Tibial nerve (tissue), 4 donors: ENCODE data around the gene PECR. TPM values are rescaled to one million over a fixed set of nuclear protein-coding genes. Genes with fewer than 3 reads are reported as not detected.
"Not testable (repeated sequence)": the region's sequence is repeated elsewhere in the genome, so short reads cannot be mapped to it uniquely, and the experiment has no call there.

ENCODE experiments used
- DNase-seq, 2 donors: peaks; one replicate each; pipeline ENCODE4 v3.0.0-alpha.2; 2019; ENCODE audit warnings: low spot score in 2 of 2
- H3K27ac ChIP-seq, 4 donors: fragments of 200-600 bp; sonication (generic) in 3 of 4; one replicate each; pipeline ENCODE4 v1.5.1; 2017 to 2019; ENCODE audit warnings: mild to moderate bottlenecking in 1 of 4
- H3K27me3 ChIP-seq, 2 donors: fragments of 200-600 bp; sonication (generic) in 1 of 2; one replicate each; pipeline versions ENCODE4 v1.5.1 to v1.6.0; 2017 to 2019
- H3K36me3 ChIP-seq, 3 donors: fragments of 200-600 bp; sonication (generic); one replicate each; pipeline ENCODE4 v1.5.1; 2018 to 2019
- H3K4me1 ChIP-seq, 4 donors: fragments of 200-600 bp; sonication (generic) in 3 of 4; one replicate each; pipeline ENCODE4 v1.5.1; 2017 to 2019
- H3K4me3 ChIP-seq, 4 donors: fragments of 200-600 bp; sonication (generic) in 3 of 4; one replicate each; pipeline ENCODE4 v1.5.1; 2017 to 2019; ENCODE audit warnings: mild to moderate bottlenecking in 1 of 4, moderate library complexity in 1 of 4
- H3K9me3 ChIP-seq, 4 donors: fragments of 200-600 bp; sonication (generic) in 3 of 4; one replicate each; pipeline ENCODE4 v1.5.1; 2017 to 2019
- CTCF ChIP-seq, 5 experiments: fragments of 200-600 bp in 3 of 5; fragments of 450-650 bp in 2 of 5; sonication (generic) in 3 of 5; IDR thresholded peaks; one replicate each; pipeline ENCODE4 v1.5.1; 2016 to 2019; ENCODE audit warnings: antibody characterized with exemption in 5 of 5, mild to moderate bottlenecking in 3 of 5, moderate library complexity in 2 of 5
- EP300 ChIP-seq, 2 donors: sonication (generic); formaldehyde crosslinking; IDR thresholded peaks; one replicate each; pipeline ENCODE4 v1.6.1; 2017; ENCODE audit warnings: antibody characterized with exemption in 2 of 2, mild to moderate bottlenecking in 1 of 2
- POLR2A ChIP-seq, 2 donors: fragments of 450-650 bp; IDR thresholded peaks; one replicate each; pipeline ENCODE4 v1.6.1; 2017; ENCODE audit warnings: antibody characterized with exemption in 2 of 2, mild to moderate bottlenecking in 2 of 2, moderate library complexity in 2 of 2
- WGBS, 2 donors: methylation state at CpG; one replicate each; pipeline ENCODE4 v1.1.5; 2018; 5-methylcytosine and 5-hydroxymethylcytosine counted together
- total RNA-seq, 4 donors: library from RNA; depleted of rRNA; stranded (reverse); fragments of >200 nt; gene quantifications; one replicate each; pipeline ENCODE4 v1.1.0, GENCODE V29; 2016

PECR gene
- total RNA-seq, 4 donors from 2014 or later = 12.7 to 18.8 (median 16.0) TPM

GRCh38 chr2:216012133-216012829 is 69.3 kb downstream of the PECR start:
- no peak for DNase-seq
- 24 to 31% methylated on average over 6 of the region's 6 CpGs for WGBS, 2 donors
- H3K36me3 ChIP-seq = no peaks in the 10 kb centered on the region
- H3K4me3 ChIP-seq = peak overlapping the region in 3 of 4 donors; percentile 69 to 97 (median 75)
- H3K9me3 ChIP-seq = no peaks in the 10 kb centered on the region
- no peaks in the 10 kb centered on the region for H3K27me3 ChIP-seq
- peak overlapping the region in 2 of 4 donors; percentile 65 to 73 for H3K27ac ChIP-seq
- no peak for TF ChIP-seq EP300 (IDR thresholded peaks at IDR 0.05)
- TF ChIP-seq CTCF (IDR thresholded peaks at IDR 0.05) = peak in 1 of 5 experiments; percentile 7
- peaks cover 0 to 24% (median 0%) of the 10 kb centered on the region in 4 donors for H3K4me1 ChIP-seq

DNA sequence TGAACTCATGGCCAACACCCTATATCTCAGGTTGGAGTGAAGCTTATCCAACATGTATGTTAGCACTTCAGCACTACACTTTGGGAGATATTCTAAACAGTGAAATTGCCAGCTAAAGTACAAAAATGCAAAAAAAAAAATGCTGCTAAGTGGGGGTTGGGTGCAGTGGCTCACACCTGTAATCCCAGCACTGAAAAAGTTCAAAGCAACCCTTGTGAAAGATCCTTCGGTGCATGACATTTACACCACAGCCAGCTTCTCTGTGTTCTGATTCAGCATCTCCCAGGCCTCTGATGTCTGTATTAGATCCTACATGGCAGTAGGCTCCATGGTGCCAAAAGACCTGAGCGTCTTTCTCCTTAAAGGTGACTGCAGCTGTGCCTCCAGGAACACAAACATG is 72.4 kb downstream of the PECR start:
- not testable (repeated sequence) for H3K27ac ChIP-seq, H3K9me3 ChIP-seq, DNase-seq, H3K4me3 ChIP-seq, H3K27me3 ChIP-seq, H3K36me3 ChIP-seq
- peaks cover 0 to 24% (median 0%) of the 10 kb centered on the region in 4 donors for H3K4me1 ChIP-seq
- WGBS, 2 donors = 96 to 98% methylated on average over 2 of the region's 2 CpGs

DNA sequence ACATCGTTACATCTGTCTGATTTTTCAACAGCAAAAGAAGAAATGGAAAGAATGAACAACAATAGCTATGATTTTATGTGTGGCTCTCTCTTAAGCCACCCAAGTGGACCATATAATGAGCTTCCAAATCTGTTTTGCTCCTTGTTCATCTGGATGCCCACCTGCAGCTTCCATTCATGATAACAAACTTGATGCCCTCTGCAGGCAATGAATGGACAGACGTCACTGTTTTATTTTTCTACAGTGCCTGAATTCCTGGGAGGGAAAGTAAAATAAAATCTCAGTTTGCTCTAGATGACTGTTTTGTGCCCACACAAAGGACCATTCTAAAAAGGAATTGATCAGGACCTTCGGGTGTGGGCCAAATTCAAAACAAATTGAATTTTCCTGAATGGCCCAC is 73.2 kb downstream of the PECR start:
- no peak for DNase-seq
- WGBS, 2 donors = 69 to 86% methylated on average over 3 of the region's 3 CpGs
- no peak overlapping the region for H3K27ac ChIP-seq

DNA sequence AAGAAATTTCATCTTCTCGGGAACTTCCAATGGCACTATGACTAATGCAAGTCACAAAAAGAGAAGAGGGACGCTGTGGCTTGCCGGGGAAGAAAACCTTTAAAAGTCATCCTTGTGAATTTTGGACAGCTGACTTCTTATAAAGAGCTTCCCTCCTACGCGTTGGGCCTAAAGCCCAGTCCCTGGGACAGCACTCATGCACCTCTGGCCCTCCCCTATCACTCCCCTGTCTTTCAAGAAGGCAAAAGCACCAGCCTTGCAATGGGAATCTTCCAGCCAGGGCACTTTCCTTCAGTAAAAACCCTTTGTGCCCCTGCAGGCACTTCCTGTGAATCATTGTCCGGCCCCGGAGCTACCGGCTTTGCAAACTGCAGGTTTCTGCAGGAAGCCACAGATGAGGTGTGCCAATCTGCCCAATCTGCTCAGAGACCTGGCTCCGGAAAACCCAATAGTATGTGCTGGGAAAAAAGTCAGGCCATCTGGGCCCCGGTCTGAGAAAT is 75.4 kb downstream of the PECR start:
- no peaks in the 10 kb centered on the region for H3K27me3 ChIP-seq
- H3K4me1 ChIP-seq = peaks cover 0 to 12% (median 0%) of the 10 kb centered on the region in 4 donors
- no peaks in the 10 kb centered on the region for H3K36me3 ChIP-seq
- no peaks in the 10 kb centered on the region for H3K9me3 ChIP-seq
- no peak overlapping the region for H3K4me3 ChIP-seq
- H3K27ac ChIP-seq = no peak overlapping the region
- TF ChIP-seq CTCF (IDR thresholded peaks at IDR 0.05) (no peak), EP300 (IDR thresholded peaks at IDR 0.05) (no peak), POLR2A (IDR thresholded peaks at IDR 0.05) (no peak)
- DNase-seq = no peak
- WGBS, 2 donors = 40 to 50% methylated on average over 10 of the region's 10 CpGs

More for the DNA sequence above, 73.2 kb downstream of the PECR start:
- peaks cover 0 to 18% (median 0%) of the 10 kb centered on the region in 4 donors for H3K4me1 ChIP-seq
- H3K36me3 ChIP-seq = no peaks in the 10 kb centered on the region
- no peaks in the 10 kb centered on the region for H3K27me3 ChIP-seq
- no peak overlapping the region for H3K4me3 ChIP-seq
- TF ChIP-seq POLR2A (IDR thresholded peaks at IDR 0.05) = no peak
- no peak for TF ChIP-seq CTCF (IDR thresholded peaks at IDR 0.05)
- TF ChIP-seq EP300 (IDR thresholded peaks at IDR 0.05) = no peak
- H3K9me3 ChIP-seq = no peaks in the 10 kb centered on the region

DNA sequence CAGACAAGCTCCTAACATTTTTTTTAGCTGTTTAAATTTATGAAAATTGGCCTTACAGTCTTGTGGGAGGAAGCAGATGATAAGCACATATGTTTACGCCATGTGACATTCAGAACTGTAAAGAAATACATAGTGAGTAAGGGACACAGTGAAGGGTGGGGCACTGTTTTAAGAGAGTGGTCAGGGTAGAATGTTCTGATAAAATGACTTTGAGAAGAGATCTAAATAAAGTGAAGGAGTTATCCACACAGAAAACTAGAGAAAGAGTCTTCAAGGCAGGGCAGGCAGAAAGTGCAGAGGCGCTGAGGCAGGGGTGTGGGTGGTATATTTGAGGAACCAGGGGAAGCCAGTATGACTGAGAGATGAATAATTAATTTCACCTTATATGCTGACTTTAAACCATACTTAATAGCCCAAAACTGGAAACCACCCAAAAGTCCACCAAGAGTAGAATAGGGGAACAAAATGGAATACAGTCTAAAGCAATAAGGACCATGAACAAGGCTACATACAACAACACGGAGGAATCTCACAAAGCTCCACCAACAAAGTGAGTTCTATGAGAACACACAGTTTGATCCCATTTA is 76.8 kb downstream of the PECR start:
- Histone ChIP-seq H3K4me3 (no peak overlapping the region), H3K27ac (no peak overlapping the region), H3K9me3 (no peaks in the 10 kb centered on the region), H3K4me1 (peaks cover 0 to 12% (median 0%) of the 10 kb centered on the region in 4 donors), H3K27me3 (no peaks in the 10 kb centered on the region), H3K36me3 (no peaks in the 10 kb centered on the region)
- no peak for TF ChIP-seq EP300 (IDR thresholded peaks at IDR 0.05)
- TF ChIP-seq POLR2A (IDR thresholded peaks at IDR 0.05) = no peak
- TF ChIP-seq CTCF (IDR thresholded peaks at IDR 0.05) = no peak
- 95 to 97% methylated on average over 3 of the region's 3 CpGs for WGBS, 2 donors
- no peak for DNase-seq
